ES-I3 (cell line): Measurements from ENCODE around the gene MRPS21.

Experiments
- H3K36me3 ChIP-seq: 2 replicates; pipeline ENCODE4 v1.6.1; 2013; ENCODE audit warnings: mild to moderate bottlenecking, low read length, control low read depth, moderate library complexity; ENCODE audit not compliant: insufficient read depth
- H3K4me1 ChIP-seq: 2 replicates; pipeline ENCODE4 v1.6.1; 2013; ENCODE audit warnings: mild to moderate bottlenecking, control low read depth, low read length; ENCODE audit not compliant: insufficient read depth
- H3K9ac ChIP-seq: 2 replicates; pipeline ENCODE4 v1.6.1; 2013; ENCODE audit warnings: low read depth, mild to moderate bottlenecking, low read length, moderate library complexity
- H3K9me3 ChIP-seq: 2 replicates; pipeline ENCODE4 v1.6.1; 2013; ENCODE audit warnings: mild to moderate bottlenecking, low read length, moderate library complexity; ENCODE audit not compliant: control insufficient read depth, insufficient read depth

Gene MRPS21

DNA sequence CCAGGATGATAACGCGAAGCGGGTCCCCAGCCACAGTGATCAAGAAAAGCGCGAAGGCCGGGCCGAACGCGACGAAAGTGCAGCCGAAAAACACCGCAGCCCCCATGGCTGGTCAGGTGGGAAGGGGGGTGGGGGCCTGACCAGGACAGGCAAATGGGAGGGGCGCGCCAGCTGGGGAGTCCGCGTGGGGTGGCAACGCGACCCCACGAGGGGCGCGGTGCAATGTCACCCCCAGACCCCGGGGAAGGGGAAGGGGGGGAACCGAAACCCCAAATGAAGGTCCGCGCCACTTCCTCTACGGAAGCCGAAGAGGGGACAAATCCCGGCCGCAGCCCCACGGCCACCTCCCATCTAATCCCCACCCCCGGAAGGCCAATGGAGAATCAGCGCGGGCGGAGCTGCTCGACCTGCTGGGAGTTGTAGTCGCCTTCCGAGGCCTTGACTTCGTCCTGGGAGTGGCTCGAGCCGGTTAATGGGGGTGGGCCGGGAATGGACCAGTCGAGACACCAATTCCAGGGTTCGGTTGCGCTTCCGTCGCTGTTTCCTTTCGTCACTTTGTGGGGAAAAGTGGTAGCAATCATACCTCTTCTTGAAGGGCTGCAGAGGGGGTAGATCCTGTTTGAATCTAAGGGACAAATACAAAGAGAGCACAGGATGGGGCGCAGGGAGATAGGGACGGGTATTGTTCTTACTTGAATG lies 24.8 kb upstream of the MRPS21 start, which contains the start of gene APH1A:
TSS of gene APH1A (minus strand) at position 312 of the 699 bp plus-strand sequence. CDS start at position 106, 206 bp downstream.
- peaks cover 14% of the 10 kb centered on the region for H3K4me1 ChIP-seq
- no peaks in the 10 kb centered on the region for H3K9me3 ChIP-seq
- peak within 1 kb of the TSS; percentile 94 for H3K9ac ChIP-seq
- peaks cover 22% of the 10 kb centered on the region; the same call in 1 of the 2 replicates for H3K36me3 ChIP-seq

- Histone ChIP-seq H3K9me3 (no peaks in the 10 kb centered on the region), H3K36me3 (peaks cover 18% of the 10 kb centered on the region; the same call in 1 of the 2 replicates), H3K4me1 (peaks cover 14% of the 10 kb centered on the region), H3K9ac (peak overlapping the region; percentile 94)
Measured at GRCh38 chr1:150269451-150269850, 24.2 kb upstream of the MRPS21 start.

DNA sequence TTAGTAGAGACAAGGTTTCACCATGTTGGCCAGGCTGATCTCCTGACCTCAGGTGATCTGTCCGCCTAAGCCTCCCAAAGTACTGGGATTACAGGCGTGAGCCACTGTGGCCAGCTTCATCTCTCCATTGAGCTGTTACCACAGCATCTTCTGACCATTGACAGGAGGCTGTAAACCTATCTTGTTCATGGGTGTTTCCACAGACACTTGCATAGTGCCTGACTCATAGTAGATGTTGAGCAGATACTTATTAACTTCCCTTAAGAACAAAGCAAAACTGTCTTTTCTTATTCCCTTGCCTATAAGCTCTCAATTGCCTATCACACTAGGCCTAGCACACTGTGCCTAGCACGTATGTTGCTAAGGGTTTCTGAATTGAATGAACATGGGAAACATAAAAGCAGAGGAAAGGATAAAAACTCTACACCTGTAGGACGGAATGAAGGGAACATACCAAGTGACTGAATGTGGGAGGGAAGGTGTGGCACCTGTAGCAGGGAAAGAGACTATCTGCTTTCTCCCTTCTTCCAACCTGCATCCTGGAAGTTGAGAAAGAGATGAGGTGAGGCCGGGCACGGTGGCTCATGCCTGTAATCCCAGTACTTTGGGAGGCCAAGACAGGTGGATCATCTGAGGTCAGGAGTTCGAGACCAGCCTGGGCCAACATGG lies 22.2 kb upstream of the MRPS21 start:
- Histone ChIP-seq H3K36me3 (peaks cover 10% of the 10 kb centered on the region; the same call in 1 of the 2 replicates), H3K4me1 (peaks cover 14% of the 10 kb centered on the region), H3K9ac (no peak overlapping the region), H3K9me3 (no peaks in the 10 kb centered on the region)

DNA sequence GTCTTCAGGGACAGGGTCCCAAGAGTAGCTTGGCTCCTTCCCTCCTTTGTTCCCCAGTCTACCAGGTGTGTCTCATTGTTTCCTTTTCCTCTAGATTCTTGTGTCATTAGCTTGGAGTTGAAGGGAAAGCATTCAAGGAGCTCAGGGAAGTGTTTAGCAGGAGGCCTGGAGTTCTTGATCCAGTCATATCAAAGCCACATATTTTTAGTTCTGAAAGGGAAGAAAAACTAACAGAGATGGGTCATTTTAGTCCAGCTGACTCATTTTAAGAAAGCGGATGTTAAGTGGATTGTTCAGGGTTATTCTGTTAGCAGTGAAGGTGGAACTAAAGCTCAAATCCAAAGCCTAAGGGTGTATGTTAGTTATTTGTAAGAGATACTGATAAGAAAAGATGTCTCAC lies 20.4 kb upstream of the MRPS21 start:
- Histone ChIP-seq H3K36me3 (no peaks in the 10 kb centered on the region), H3K9me3 (no peaks in the 10 kb centered on the region), H3K9ac (no peak overlapping the region), H3K4me1 (peaks cover 14% of the 10 kb centered on the region)

DNA sequence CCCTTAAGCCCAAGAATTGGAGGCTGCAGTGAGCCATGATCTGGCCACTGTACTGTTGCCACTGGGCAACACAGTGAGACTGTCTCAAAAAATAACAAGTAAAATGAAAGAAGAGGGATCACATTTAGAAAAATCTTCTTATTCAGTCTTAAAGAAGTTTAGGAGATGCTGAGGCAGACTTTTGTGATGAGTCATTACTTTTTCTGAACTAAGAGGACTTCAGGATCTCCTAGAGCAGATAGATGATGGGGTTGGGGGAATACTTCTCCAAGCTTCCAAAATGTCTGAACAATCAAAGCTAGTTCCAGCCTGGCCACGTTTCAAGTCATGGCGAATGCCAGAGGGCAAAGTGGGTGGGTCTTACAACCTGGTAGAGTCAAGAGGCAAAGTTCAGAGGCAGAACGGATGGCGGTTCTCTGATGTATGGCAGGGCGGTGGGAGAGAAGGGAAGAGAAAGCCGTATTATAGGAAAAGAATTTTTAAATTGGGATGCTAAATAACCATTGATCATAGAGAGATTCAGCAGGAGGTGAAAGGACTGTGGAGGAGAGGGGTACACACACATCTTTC lies 13.4 kb upstream of the MRPS21 start:
- no peak overlapping the region for H3K9ac ChIP-seq
- H3K9me3 ChIP-seq: no peaks in the 10 kb centered on the region
- no peaks in the 10 kb centered on the region for H3K36me3 ChIP-seq
- H3K4me1 ChIP-seq: no peaks in the 10 kb centered on the region; the same call in 1 of the 2 replicates

- Histone ChIP-seq H3K36me3 (peaks cover 1% of the 10 kb centered on the region; the same call in 1 of the 2 replicates), H3K4me1 (no peaks in the 10 kb centered on the region; the same call in 1 of the 2 replicates), H3K9me3 (no peaks in the 10 kb centered on the region), H3K9ac (peak overlapping the region; percentile 50)
Measured at GRCh38 chr1:150281221-150281757, 12.4 kb upstream of the MRPS21 start.

DNA sequence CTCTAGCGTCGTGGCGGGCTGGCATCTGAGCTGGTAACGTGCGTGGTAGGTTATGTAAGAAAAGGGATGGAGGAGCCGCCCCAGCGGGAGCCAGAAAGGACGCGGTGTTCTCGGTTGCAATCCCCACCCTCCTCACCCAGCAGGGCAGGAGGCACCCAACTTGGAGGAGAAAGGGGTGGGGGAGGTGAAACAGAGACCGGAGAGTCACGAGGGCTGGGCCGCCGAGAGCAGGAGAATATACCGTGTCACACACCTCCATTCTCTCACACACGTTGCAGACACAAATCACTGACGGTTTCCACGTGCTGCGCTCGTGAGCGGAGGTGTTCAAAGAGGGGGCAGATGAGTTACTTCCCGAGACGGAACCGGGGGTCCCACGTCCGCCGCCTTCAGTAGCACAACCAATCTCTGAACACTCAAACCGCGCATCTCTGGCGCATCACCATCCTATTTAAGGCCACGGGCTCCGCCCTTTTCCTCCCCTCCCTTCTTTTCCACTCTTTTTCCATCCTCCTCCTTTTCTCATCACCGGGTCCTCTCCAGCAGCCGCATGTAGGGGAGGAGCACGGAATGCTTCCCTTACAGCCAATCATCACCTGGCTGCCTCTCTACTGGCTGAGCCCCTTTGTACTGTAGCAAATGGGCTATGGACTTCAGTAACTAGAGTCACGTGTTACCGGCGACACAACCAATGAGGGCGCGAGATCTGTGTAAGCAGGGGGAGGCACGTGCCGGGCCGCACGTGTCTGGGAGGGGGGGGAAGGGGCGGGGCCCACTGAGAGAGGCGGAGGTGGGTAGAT lies 11.7 kb upstream of the MRPS21 start, which contains the start of gene CIART:
TSS of gene CIART (plus strand) at position 797 of the 800 bp plus-strand sequence. CDS start 714 bp downstream, outside the sequence.
- Histone ChIP-seq H3K4me1 (no peaks in the 10 kb centered on the region; the same call in 1 of the 2 replicates), H3K36me3 (peaks cover 5% of the 10 kb centered on the region; the same call in 1 of the 2 replicates), H3K9ac (peak within 1 kb of the TSS; percentile 74), H3K9me3 (no peaks in the 10 kb centered on the region)

DNA sequence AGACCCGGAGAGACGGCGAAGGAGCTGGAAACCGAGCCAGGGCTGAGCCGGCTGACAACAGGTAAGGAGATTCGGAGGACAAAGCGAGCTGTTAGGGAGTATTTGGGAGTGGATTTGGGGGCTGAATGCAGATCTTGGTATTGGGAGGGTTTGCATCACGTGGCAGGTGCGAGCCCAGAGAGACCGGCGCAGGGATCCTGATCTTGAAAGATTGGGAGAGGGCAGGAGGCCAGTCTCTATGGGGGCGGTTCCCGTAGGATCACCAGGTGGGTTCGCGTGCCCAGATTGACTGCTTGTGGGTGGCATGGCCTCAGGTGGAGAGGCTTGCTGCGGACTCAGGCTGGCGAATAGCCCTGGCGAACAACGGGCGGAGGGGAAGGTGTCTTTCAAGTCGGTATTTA lies 11.1 kb upstream of the MRPS21 start:
- Histone ChIP-seq H3K9ac (peak overlapping the region; percentile 74), H3K4me1 (no peaks in the 10 kb centered on the region; the same call in 1 of the 2 replicates), H3K9me3 (no peaks in the 10 kb centered on the region), H3K36me3 (peaks cover 5% of the 10 kb centered on the region; the same call in 1 of the 2 replicates)

DNA sequence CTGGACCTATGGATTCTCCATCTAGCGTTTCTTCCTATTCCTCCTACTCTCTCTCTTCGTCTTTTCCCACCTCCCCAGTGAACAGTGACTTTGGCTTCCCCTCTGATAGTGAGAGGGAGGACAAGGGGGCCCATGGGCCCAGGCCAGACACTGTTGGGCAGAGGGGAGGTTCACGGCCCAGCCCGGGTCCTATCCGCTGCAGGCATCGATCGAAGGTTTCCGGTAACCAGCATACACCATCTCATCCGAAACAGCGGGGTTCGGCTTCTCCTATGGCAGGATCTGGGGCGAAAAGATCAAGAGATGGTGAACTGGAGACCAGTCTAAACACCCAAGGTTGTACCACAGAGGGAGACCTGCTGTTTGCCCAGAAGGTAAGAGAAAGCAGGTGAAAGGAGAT lies 10.4 kb upstream of the MRPS21 start:
- Histone ChIP-seq H3K4me1 (no peaks in the 10 kb centered on the region; the same call in 1 of the 2 replicates), H3K9me3 (no peaks in the 10 kb centered on the region), H3K36me3 (peaks cover 5% of the 10 kb centered on the region; the same call in 1 of the 2 replicates), H3K9ac (peak overlapping the region; percentile 74; the same call in 1 of the 2 replicates)

- no peak overlapping the region for H3K9ac ChIP-seq
- H3K36me3 ChIP-seq: peaks cover 5% of the 10 kb centered on the region; the same call in 1 of the 2 replicates
- H3K9me3 ChIP-seq: no peaks in the 10 kb centered on the region
- no peaks in the 10 kb centered on the region for H3K4me1 ChIP-seq
Measured at GRCh38 chr1:150288382-150288781, 5.3 kb upstream of the MRPS21 start.

- Histone ChIP-seq H3K9me3 (no peaks in the 10 kb centered on the region), H3K36me3 (peaks cover 5% of the 10 kb centered on the region; the same call in 1 of the 2 replicates), H3K9ac (no peak overlapping the region), H3K4me1 (no peaks in the 10 kb centered on the region)
Measured at GRCh38 chr1:150288822-150289221, 4.8 kb upstream of the MRPS21 start.

GRCh38 chr1:150295476-150295875 lies 1.8 kb downstream of the MRPS21 start:
- Histone ChIP-seq H3K9ac (no peak overlapping the region), H3K4me1 (no peaks in the 10 kb centered on the region; the same call in 1 of the 2 replicates), H3K9me3 (no peaks in the 10 kb centered on the region), H3K36me3 (peaks cover 8% of the 10 kb centered on the region)

GRCh38 chr1:150299716-150300115 lies 6.1 kb downstream of the MRPS21 start:
- H3K36me3 ChIP-seq: peaks cover 8% of the 10 kb centered on the region

More at GRCh38 chr1:150299716-150300115, 6.1 kb downstream of the MRPS21 start:
- Histone ChIP-seq H3K9me3 (no peaks in the 10 kb centered on the region), H3K4me1 (peaks cover 22% of the 10 kb centered on the region), H3K9ac (no peak overlapping the region)
